IMR-90 (cell line): ENCODE results near the gene PRKN. TPM values are rescaled to one million over a fixed set of nuclear protein-coding genes. Genes with fewer than 3 reads are reported as not detected.

ENCODE experiments used
- ATAC-seq: fragments of 200-7000 bp; cut with Tn5 transposase; 2 replicates; pipeline ENCODE4 v1.9.1; 2020; ENCODE audit warnings: low read depth, mild to moderate bottlenecking, moderate library complexity
- BruUV-seq: library from RNA; stranded (reverse); fragments of 400-500 nt; replicated peaks from 2 replicates; lab custom pipeline; 2021; lab: Mats Ljungman, UMichigan
- CTCF ChIA-PET: fragments of 300-600 bp; formaldehyde crosslinking; extraction: SDS; loops from one replicate; lab custom pipeline; 2021; ENCODE audit warnings: antibody characterized with exemption; lab: Yijun Ruan, JAX
- POLR2A ChIA-PET: fragments of 300-600 bp; sonication (Branson Sonifier 250); formaldehyde crosslinking; loops from one replicate; lab custom pipeline; 2022; ENCODE audit warnings: antibody characterized with exemption; ENCODE audit not compliant: unreplicated experiment; lab: Charles Lee
- DNase-seq: peaks from one replicate; pipeline ENCODE4 v3.0.0; 2013
- H2AFZ ChIP-seq: replicated peaks from 2 replicates; pipeline ENCODE3; 2013; ENCODE audit warnings: low read length, mild to moderate bottlenecking; ENCODE audit not compliant: poor library complexity
- H2AK5ac ChIP-seq: 2 replicates; pipeline ENCODE4 v1.6.1; 2013; ENCODE audit warnings: low read depth, low read length, inconsistent platforms
- H2AK9ac ChIP-seq: replicated peaks from 2 replicates; pipeline ENCODE3; 2013; ENCODE audit warnings: mild to moderate bottlenecking, low read depth, low read length, moderate library complexity; ENCODE audit not compliant: poor library complexity
- H2BK120ac ChIP-seq: 2 replicates; pipeline ENCODE4 v1.6.1; 2013; ENCODE audit warnings: low read depth, low read length, inconsistent platforms
- H2BK15ac ChIP-seq: 3 replicates; pipeline ENCODE4 v1.6.1; 2013; ENCODE audit warnings: low read depth, low read length, inconsistent platforms
- H2BK20ac ChIP-seq: 2 replicates; pipeline ENCODE4 v1.6.1; 2013; ENCODE audit warnings: low read depth, mild to moderate bottlenecking, inconsistent platforms, low read length, moderate library complexity
- H2BK5ac ChIP-seq: 2 replicates; pipeline ENCODE4 v1.6.1; 2013; ENCODE audit warnings: mild to moderate bottlenecking, low read depth, low read length, inconsistent platforms; ENCODE audit not compliant: poor library complexity, severe bottlenecking
- H3K14ac ChIP-seq: replicated peaks from 2 replicates; pipeline ENCODE4 v1.6.1; 2013; ENCODE audit warnings: low read depth, low read length, inconsistent platforms
- H3K18ac ChIP-seq: 2 replicates; pipeline ENCODE4 v1.6.1; 2013; ENCODE audit warnings: low read depth, low read length, control low read depth
- H3K23ac ChIP-seq: 2 replicates; pipeline ENCODE4 v1.6.1; 2013; ENCODE audit warnings: low read depth, low read length, inconsistent platforms
- H3K27ac ChIP-seq: 2 replicates; pipeline ENCODE4 v1.5.1; 2013; ENCODE audit warnings: mild to moderate bottlenecking, control low read depth, low read length; ENCODE audit not compliant: insufficient read depth
- H3K27me3 ChIP-seq: 2 replicates; pipeline ENCODE4 v1.6.1; 2013; ENCODE audit warnings: low read length; ENCODE audit not compliant: control insufficient read depth, insufficient read depth
- H3K36me3 ChIP-seq: 2 replicates; pipeline ENCODE4 v1.6.1; 2013; ENCODE audit warnings: low read length, mixed read lengths; ENCODE audit not compliant: control insufficient read depth, insufficient read depth
- H3K4ac ChIP-seq: 2 replicates; pipeline ENCODE4 v1.6.1; 2013; ENCODE audit warnings: low read depth, low read length, inconsistent platforms
- H3K4me1 ChIP-seq: 2 replicates; pipeline ENCODE4 v1.6.1; 2013; ENCODE audit warnings: low read length, mixed read lengths; ENCODE audit not compliant: control insufficient read depth, insufficient read depth
- H3K4me2 ChIP-seq: 2 replicates; pipeline ENCODE4 v1.6.1; 2013; ENCODE audit warnings: low read depth, mild to moderate bottlenecking, control low read depth, low read length, moderate library complexity
- H3K4me3 ChIP-seq: 2 replicates; pipeline ENCODE4 v1.5.1; 2013; ENCODE audit warnings: low read depth, mild to moderate bottlenecking, control low read depth, low read length, moderate library complexity; ENCODE audit not compliant: insufficient read depth
- H3K56ac ChIP-seq: 2 replicates; pipeline ENCODE4 v1.6.1; 2013; ENCODE audit warnings: low read length, inconsistent platforms; ENCODE audit not compliant: insufficient read depth; ENCODE audit errors: extremely low read depth
- H3K79me1 ChIP-seq, 2 experiments: 2 replicates each; pipeline ENCODE4 v1.6.1; 2013; ENCODE audit warnings: low read length in 2 of 2, inconsistent platforms in 1 of 2, low read depth in 1 of 2
- H3K9ac ChIP-seq: 2 replicates; pipeline ENCODE4 v1.6.1; 2013; ENCODE audit warnings: low read depth, low read length, control low read depth
- H3K9me1 ChIP-seq: 2 replicates; pipeline ENCODE4 v1.6.1; 2013; ENCODE audit warnings: low read length, inconsistent platforms; ENCODE audit not compliant: insufficient read depth
- H3K9me3 ChIP-seq: 2 replicates; pipeline ENCODE4 v1.6.1; 2013; ENCODE audit warnings: low read length; ENCODE audit not compliant: control insufficient read depth, insufficient read depth
- H4K20me1 ChIP-seq: 2 replicates; pipeline ENCODE4 v1.6.1; 2013; ENCODE audit warnings: low read length, inconsistent platforms; ENCODE audit not compliant: insufficient read depth
- H4K5ac ChIP-seq: 2 replicates; pipeline ENCODE4 v1.6.1; 2013; ENCODE audit warnings: mild to moderate bottlenecking, low read depth, low read length, control low read depth
- H4K8ac ChIP-seq, 2 experiments: 2 replicates each; pipeline ENCODE4 v1.6.1; 2013; ENCODE audit warnings: low read depth in 2 of 2, low read length in 2 of 2, control low read depth in 1 of 2, inconsistent platforms in 1 of 2
- H4K91ac ChIP-seq: 2 replicates; pipeline ENCODE4 v1.6.1; 2013; ENCODE audit warnings: low read depth, low read length, inconsistent platforms; ENCODE audit not compliant: insufficient read depth
- CEBPB ChIP-seq: IDR thresholded peaks from 2 replicates; pipeline ENCODE4 v1.6.1; 2012; ENCODE audit warnings: low read depth, low read length, improper control_type of control experiment
- MAFK ChIP-seq: IDR thresholded peaks from 2 replicates; pipeline ENCODE4 v1.6.1; 2012; ENCODE audit warnings: low read depth, low read length, improper control_type of control experiment
- RCOR1 ChIP-seq: IDR thresholded peaks from 2 replicates; pipeline ENCODE4 v1.6.1; 2012; ENCODE audit warnings: mild to moderate bottlenecking, low read length, improper control_type of control experiment; ENCODE audit not compliant: insufficient replicate concordance
- WGBS, 2 experiments: methylation state at CpG; one replicate each; pipeline versions ENCODE4 v1.1.5 to v1.1.7; 2013; ENCODE audit warnings: missing lambda C conversion rate in 2 of 2; ENCODE audit not compliant: insufficient read length in 1 of 2; ENCODE audit errors: extremely low coverage in 2 of 2; 5-methylcytosine and 5-hydroxymethylcytosine counted together
- dilution Hi-C: fragments of 300-500 bp; cut with HindIII; formaldehyde crosslinking; loops from one replicate; pipeline ENCODE4 v1.14.3; 2018; ENCODE audit warnings: low sequenced_read_pairs; ENCODE audit not compliant: unreplicated experiment
- in situ Hi-C: fragments of 300-500 bp; cut with MboI; formaldehyde crosslinking; loops from 3 replicates; pipeline ENCODE4 v1.14.3; 2019; ENCODE audit warnings: low sequenced_read_pairs, inconsistent platforms, mixed read lengths
- intact Hi-C: fragments of 100-400 bp; cut with micrococcal nuclease; formaldehyde crosslinking; loops from 2 replicates; pipeline ENCODE4 v1.10.0; 2022
- polyA plus RNA-seq, 3 experiments: library from polyadenylated mRNA; depleted of rRNA; stranded (reverse); fragments of >200 nt; gene quantifications; 2 replicates each; pipeline ENCODE4 v1.2.3, GENCODE V29; 2012; ENCODE audit warnings: low replicate concordance in 1 of 3
- total RNA-seq: library from RNA; depleted of rRNA; stranded (reverse); fragments of >200 nt; gene quantifications from 2 replicates; pipeline ENCODE4 v1.2.3, GENCODE V29; 2012
- TF ChIP-seq, protein P1 (sequence below): fragments of 150-350 bp; IDR thresholded peaks from 2 replicates; pipeline ENCODE4 v1.6.1; 2017; ENCODE audit warnings: mild to moderate bottlenecking, antibody characterized with exemption, low read length, low read depth

Gene PRKN
- total and polyA plus RNA-seq, 2 of the 4 experiments (the other 2 are of a cell fraction) = 0.15 to 0.18 TPM

DNA sequence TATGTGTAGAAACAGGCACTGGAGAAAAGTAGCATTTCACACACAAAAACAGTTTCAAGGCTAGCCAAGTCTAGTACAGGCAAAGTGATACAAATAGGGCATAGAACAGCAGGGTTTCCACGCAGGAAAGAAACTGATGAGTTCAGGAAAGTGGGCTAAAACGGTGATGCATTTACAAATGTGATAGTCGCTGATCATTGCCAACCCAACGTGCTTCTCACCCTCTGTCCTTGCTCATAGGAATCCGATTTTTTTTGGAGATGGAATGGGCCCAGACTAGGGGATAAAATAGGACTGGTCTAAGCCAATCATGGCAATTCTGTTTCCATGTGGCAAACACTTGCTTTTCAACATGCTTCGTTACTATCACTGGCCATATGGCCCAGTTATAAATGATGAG, 536.6 kb downstream of the PRKN start:
- no peak overlapping the region for H2AFZ ChIP-seq
- no peak overlapping the region for H3K14ac ChIP-seq
- H2BK15ac ChIP-seq = no peak overlapping the region
- no peak overlapping the region for H2BK5ac ChIP-seq
- intact Hi-C loops = no loop called here
- no peaks in the 10 kb centered on the region for H3K36me3 ChIP-seq
- H3K4me3 ChIP-seq = no peak overlapping the region
- ChIA-PET CTCF (no interaction called here), POLR2A (no interaction called here)
- peaks cover 18% of the 10 kb centered on the region for H3K9me3 ChIP-seq
- no peak for DNase-seq
- H3K27me3 ChIP-seq = no peaks in the 10 kb centered on the region
- H2BK120ac ChIP-seq = no peak overlapping the region
- H3K27ac ChIP-seq = no peak overlapping the region
- no peaks in the 10 kb centered on the region for H3K9me1 ChIP-seq
- BruUV-seq = no TSS peak
- no peak overlapping the region for H3K56ac ChIP-seq
- H4K5ac ChIP-seq = no peak overlapping the region
- H3K18ac ChIP-seq = no peak overlapping the region
- WGBS, 2 experiments = 33% methylated on average over 1 of the region's 6 CpGs; no CpG with 5 or more reads in 1 of the 2 experiments
- H3K4me1 ChIP-seq = no peaks in the 10 kb centered on the region
- no peak overlapping the region for H2AK9ac ChIP-seq
- in situ Hi-C loops = no loop called here
- ATAC-seq = no peak
- H3K23ac ChIP-seq = no peak overlapping the region
- no peak overlapping the region for H2AK5ac ChIP-seq
- H3K79me1 ChIP-seq = no peaks in the 10 kb centered on the region
- no peak overlapping the region for H3K4ac ChIP-seq
- H4K91ac ChIP-seq = no peak overlapping the region
- no peak overlapping the region for H3K4me2 ChIP-seq
- no peak overlapping the region for H3K9ac ChIP-seq
- TF ChIP-seq CEBPB (no peak), MAFK (no peak), RCOR1 (no peak)
- TF ChIP-seq, protein P1, sequence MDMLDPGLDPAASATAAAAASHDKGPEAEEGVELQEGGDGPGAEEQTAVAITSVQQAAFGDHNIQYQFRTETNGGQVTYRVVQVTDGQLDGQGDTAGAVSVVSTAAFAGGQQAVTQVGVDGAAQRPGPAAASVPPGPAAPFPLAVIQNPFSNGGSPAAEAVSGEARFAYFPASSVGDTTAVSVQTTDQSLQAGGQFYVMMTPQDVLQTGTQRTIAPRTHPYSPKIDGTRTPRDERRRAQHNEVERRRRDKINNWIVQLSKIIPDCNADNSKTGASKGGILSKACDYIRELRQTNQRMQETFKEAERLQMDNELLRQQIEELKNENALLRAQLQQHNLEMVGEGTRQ = no peak
- H4K8ac ChIP-seq = no peak overlapping the region
- H2BK20ac ChIP-seq = no peak overlapping the region
- dilution Hi-C loops = no loop called here
- no peaks in the 10 kb centered on the region for H4K20me1 ChIP-seq
